Measurements from ENCODE around the gene ANGPTL8.

DNA sequence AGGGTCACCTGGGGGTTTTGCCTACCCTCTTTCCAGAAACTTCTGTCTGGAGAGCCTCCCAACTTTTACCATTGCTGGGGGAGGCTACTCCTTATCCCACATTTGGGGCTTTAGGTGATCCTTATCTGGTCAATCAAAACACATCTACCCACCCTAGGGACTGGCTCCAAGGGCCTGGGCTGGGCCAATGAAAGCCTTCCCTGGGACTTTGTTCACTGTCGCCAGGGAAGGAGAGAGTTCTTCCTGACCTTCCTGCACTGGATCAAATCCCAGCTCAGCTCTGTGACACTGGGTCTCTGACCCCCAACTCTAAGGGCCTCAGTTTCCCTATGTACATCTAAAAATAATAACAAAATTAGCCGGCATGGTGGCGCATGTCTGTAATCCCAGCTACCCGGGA, 11.8 kb downstream of the ANGPTL8 start:
- no peak for TF ChIP-seq YY1 (IDR thresholded peaks at IDR 0.05)
- TF ChIP-seq, protein P1, sequence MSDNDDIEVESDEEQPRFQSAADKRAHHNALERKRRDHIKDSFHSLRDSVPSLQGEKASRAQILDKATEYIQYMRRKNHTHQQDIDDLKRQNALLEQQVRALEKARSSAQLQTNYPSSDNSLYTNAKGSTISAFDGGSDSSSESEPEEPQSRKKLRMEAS (IDR thresholded peaks at IDR 0.05): no peak
